ENCODE data around the gene EHD2. TPM values are rescaled to one million over a fixed set of nuclear protein-coding genes. Genes with fewer than 3 reads are reported as not detected.
"Not testable (repeated sequence)": the region's sequence is repeated elsewhere in the genome, so short reads cannot be mapped to it uniquely, and the experiment has no call there.

Gene EHD2
- polyA plus RNA-seq, 12 donors = 83.7 to 146 (median 105) TPM; not detected in 1

- DNase-seq = no peak
Measured at GRCh38 chr19:47765523-47766358, 52.5 kb downstream of the EHD2 start.

GRCh38 chr19:47766359-47766620 is 53.1 kb downstream of the EHD2 start:
- DNase-seq = no peak

- no peak for DNase-seq
Measured at GRCh38 chr19:47766670-47767069, 53.4 kb downstream of the EHD2 start.

GRCh38 chr19:47767349-47767748 is 54.1 kb downstream of the EHD2 start:
- no peak for DNase-seq

- DNase-seq = no peak
Measured at GRCh38 chr19:47768604-47769003, 55.4 kb downstream of the EHD2 start.

- DNase-seq = no peak
Measured at GRCh38 chr19:47769534-47769933, 56.3 kb downstream of the EHD2 start.

GRCh38 chr19:47771291-47771690 is 58.1 kb downstream of the EHD2 start:
- DNase-seq = not testable (repeated sequence)

GRCh38 chr19:47776568-47776967 is 63.3 kb downstream of the EHD2 start:
- DNase-seq = no peak

- not testable (repeated sequence) for DNase-seq
Measured at GRCh38 chr19:47777245-47778048, 64.2 kb downstream of the EHD2 start.

- DNase-seq = peak; percentile 85
Measured at GRCh38 chr19:47778049-47778953, 65.1 kb downstream of the EHD2 start, which contains the start of gene SELENOW. TSS of gene SELENOW (plus strand) at chr19:47778703. CDS start at chr19:47778786, 83 bp downstream.

- no peak for DNase-seq
Measured at GRCh38 chr19:47778954-47779351, 65.7 kb downstream of the EHD2 start.

GRCh38 chr19:47779524-47780214 is 66.4 kb downstream of the EHD2 start:
- no peak for DNase-seq

GRCh38 chr19:47780215-47780551 is 67.0 kb downstream of the EHD2 start:
- DNase-seq = no peak

GRCh38 chr19:47781590-47782262 is 68.5 kb downstream of the EHD2 start:
- DNase-seq = no peak

GRCh38 chr19:47786566-47786965 is 73.3 kb downstream of the EHD2 start:
- no peak for DNase-seq

GRCh38 chr19:47787307-47787706 is 74.1 kb downstream of the EHD2 start:
- DNase-seq = not testable (repeated sequence)

- not testable (repeated sequence) for DNase-seq
Measured at GRCh38 chr19:47789811-47790210, 76.6 kb downstream of the EHD2 start.

GRCh38 chr19:47790398-47790814 is 77.2 kb downstream of the EHD2 start:
- DNase-seq = peak; percentile 57

- DNase-seq = no peak
Measured at GRCh38 chr19:47792616-47793015, 79.4 kb downstream of the EHD2 start.
